Chondrocyte (in vitro differentiated cells): Measurements from ENCODE around the gene OR2T34. TPM values are rescaled to one million over a fixed set of nuclear protein-coding genes. Genes with fewer than 3 reads are reported as not detected.
"Not testable (repeated sequence)": the region's sequence is repeated elsewhere in the genome, so short reads cannot be mapped to it uniquely, and the experiment has no call there.

ENCODE experiments used
- DNase-seq: peaks from one replicate; pipeline ENCODE4 v3.0.0; 2021; ENCODE audit warnings: mixed read lengths, low spot score
- H3K27ac Mint-ChIP-seq: one replicate; pipeline ENCODE4 v1.8.0; 2021; ENCODE audit warnings: mild to moderate bottlenecking, moderate library complexity, mixed read lengths; ENCODE audit not compliant: unreplicated experiment
- H3K27me3 Mint-ChIP-seq: 2 replicates; pipeline ENCODE4 v1.8.0; 2021; ENCODE audit warnings: low read depth, mixed read lengths
- H3K36me3 Mint-ChIP-seq: 2 replicates; pipeline ENCODE4 v1.8.0; 2021; ENCODE audit warnings: low read depth, mixed read lengths
- H3K4me1 Mint-ChIP-seq: 2 replicates; pipeline ENCODE4 v1.8.0; 2021; ENCODE audit warnings: low read depth, mild to moderate bottlenecking, mixed read lengths
- H3K4me3 Mint-ChIP-seq: one replicate; pipeline ENCODE4 v1.8.0; 2021; ENCODE audit warnings: mild to moderate bottlenecking, moderate library complexity, mixed read lengths; ENCODE audit not compliant: unreplicated experiment
- H3K9me3 Mint-ChIP-seq: 2 replicates; pipeline ENCODE4 v1.8.0; 2021; ENCODE audit warnings: low read depth, mixed read lengths
- long read RNA-seq: library from polyadenylated mRNA; stranded (forward); transcript quantifications from one replicate; pipeline ENCODE4 v2.0.0, GENCODE V29; 2021
- total RNA-seq: library from RNA; stranded (reverse); gene quantifications from 3 replicates; pipeline ENCODE4 v1.2.1, GENCODE V29; 2021
- TF ChIP-seq, protein P1 (sequence below): fragments of 200-600 bp; sonication (generic); IDR thresholded peaks from 2 replicates; pipeline ENCODE4 v1.5.0; 2021; ENCODE audit warnings: antibody characterized with exemption, mild to moderate bottlenecking, moderate library complexity

OR2T34 gene
- total RNA-seq = not detected in 3 replicates
- long read RNA-seq = 0 reads

- not testable (repeated sequence) for H3K36me3 Mint-ChIP-seq, H3K4me1 Mint-ChIP-seq, H3K4me3 Mint-ChIP-seq, H3K27me3 Mint-ChIP-seq, H3K27ac Mint-ChIP-seq, DNase-seq
- H3K9me3 Mint-ChIP-seq = peaks cover 27% of the 10 kb centered on the region
These were observed at the start of gene OR2T34 for GRCh38 chr1:248574657-248575056. TSS of gene OR2T34 (minus strand) at chr1:248574757. CDS start at chr1:248574757, 0 bp downstream.

DNA sequence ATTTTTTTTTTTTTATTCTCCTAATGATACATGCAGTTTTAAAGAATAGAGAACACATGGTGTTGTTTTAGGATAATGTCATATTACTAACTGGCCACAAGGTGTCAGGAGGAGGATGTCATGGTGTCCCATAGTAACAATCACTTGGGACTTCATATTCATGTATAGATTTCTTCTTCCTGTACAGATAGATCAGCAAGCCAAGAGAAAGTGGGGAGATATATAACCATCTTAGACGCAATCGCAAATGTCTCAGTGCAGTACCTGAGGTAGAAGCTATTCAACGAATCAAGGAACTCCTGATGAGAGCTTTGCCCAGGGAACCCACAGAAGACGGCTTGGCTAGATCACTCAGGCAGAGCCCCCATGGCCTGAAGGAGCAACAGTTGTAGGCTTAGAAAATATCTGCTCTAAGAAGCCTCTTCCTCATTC is 48.0 kb upstream of the OR2T34 start:
- H3K4me3 Mint-ChIP-seq = no peak overlapping the region
- peaks cover 4% of the 10 kb centered on the region for H3K27me3 Mint-ChIP-seq

GRCh38 chr1:248621770-248622169 is 47.2 kb upstream of the OR2T34 start:
- Mint-ChIP-seq H3K36me3 (no peaks in the 10 kb centered on the region), H3K9me3 (no peaks in the 10 kb centered on the region), H3K4me3 (no peak overlapping the region), H3K27ac (no peak overlapping the region), H3K4me1 (no peaks in the 10 kb centered on the region), H3K27me3 (peaks cover 4% of the 10 kb centered on the region)
- DNase-seq = no peak
- TF ChIP-seq, protein P1, sequence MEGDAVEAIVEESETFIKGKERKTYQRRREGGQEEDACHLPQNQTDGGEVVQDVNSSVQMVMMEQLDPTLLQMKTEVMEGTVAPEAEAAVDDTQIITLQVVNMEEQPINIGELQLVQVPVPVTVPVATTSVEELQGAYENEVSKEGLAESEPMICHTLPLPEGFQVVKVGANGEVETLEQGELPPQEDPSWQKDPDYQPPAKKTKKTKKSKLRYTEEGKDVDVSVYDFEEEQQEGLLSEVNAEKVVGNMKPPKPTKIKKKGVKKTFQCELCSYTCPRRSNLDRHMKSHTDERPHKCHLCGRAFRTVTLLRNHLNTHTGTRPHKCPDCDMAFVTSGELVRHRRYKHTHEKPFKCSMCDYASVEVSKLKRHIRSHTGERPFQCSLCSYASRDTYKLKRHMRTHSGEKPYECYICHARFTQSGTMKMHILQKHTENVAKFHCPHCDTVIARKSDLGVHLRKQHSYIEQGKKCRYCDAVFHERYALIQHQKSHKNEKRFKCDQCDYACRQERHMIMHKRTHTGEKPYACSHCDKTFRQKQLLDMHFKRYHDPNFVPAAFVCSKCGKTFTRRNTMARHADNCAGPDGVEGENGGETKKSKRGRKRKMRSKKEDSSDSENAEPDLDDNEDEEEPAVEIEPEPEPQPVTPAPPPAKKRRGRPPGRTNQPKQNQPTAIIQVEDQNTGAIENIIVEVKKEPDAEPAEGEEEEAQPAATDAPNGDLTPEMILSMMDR = no peak

More for the DNA sequence above, 48.0 kb upstream of the OR2T34 start:
- no peaks in the 10 kb centered on the region for H3K4me1 Mint-ChIP-seq
- no peak overlapping the region for H3K27ac Mint-ChIP-seq
- H3K36me3 Mint-ChIP-seq = no peaks in the 10 kb centered on the region
- TF ChIP-seq, protein P1 = peak; percentile 76
- H3K9me3 Mint-ChIP-seq = no peaks in the 10 kb centered on the region
- no peak for DNase-seq

DNA sequence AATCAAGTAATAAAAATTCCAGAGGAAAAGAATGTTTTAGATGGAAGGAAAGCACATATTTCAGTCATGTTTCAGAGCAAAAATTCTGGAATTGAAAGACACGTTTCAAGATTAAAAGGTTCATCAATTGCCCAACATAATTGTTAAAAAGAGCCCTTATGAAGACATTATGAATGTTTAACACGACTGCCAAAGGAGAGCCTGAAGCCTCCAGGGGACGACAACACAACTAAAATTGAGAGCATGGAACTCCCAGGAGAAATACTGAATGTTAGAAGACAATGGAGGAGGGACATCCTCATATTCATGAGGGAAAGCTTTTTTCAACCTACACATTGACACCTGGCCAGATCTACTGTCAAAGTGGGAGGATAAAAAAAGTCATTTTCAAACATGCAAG is 44.3 kb upstream of the OR2T34 start:
- Mint-ChIP-seq H3K9me3 (peaks cover 10% of the 10 kb centered on the region), H3K36me3 (no peaks in the 10 kb centered on the region), H3K4me3 (no peak overlapping the region), H3K4me1 (no peaks in the 10 kb centered on the region), H3K27me3 (peaks cover 4% of the 10 kb centered on the region), H3K27ac (no peak overlapping the region)
- TF ChIP-seq, protein P1 = peak; percentile 76
- DNase-seq = no peak

DNA sequence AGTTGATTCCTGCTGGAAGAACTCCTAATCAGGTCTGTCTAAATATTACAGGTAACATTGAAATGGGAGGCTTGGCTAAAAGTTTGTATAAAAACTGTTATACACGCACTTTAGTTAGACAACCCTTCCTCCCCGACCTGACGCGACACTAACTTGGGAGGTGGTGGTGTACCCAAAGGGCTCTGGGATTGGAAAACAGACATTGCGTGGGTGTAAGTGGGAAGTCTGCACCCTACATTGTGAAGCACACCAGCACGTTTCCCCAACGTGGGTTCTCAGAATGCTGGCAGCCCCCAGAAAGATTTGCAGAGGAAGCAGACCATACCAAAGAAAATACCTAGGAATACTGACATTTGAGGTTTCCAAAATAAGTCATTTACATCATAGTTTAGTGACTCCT is 43.6 kb upstream of the OR2T34 start:
- DNase-seq = no peak
- H3K4me3 Mint-ChIP-seq = no peak overlapping the region
- peaks cover 4% of the 10 kb centered on the region for H3K27me3 Mint-ChIP-seq
- H3K27ac Mint-ChIP-seq = no peak overlapping the region
- H3K36me3 Mint-ChIP-seq = no peaks in the 10 kb centered on the region
- H3K4me1 Mint-ChIP-seq = no peaks in the 10 kb centered on the region
- peaks cover 10% of the 10 kb centered on the region for H3K9me3 Mint-ChIP-seq
- TF ChIP-seq, protein P1 = no peak

- Mint-ChIP-seq H3K36me3 (no peaks in the 10 kb centered on the region), H3K27ac (no peak overlapping the region), H3K27me3 (peaks cover 2% of the 10 kb centered on the region), H3K4me1 (no peaks in the 10 kb centered on the region), H3K9me3 (peaks cover 10% of the 10 kb centered on the region), H3K4me3 (no peak overlapping the region)
- TF ChIP-seq, protein P1 = no peak
- no peak for DNase-seq
These were observed 39.2 kb upstream of the OR2T34 start for GRCh38 chr1:248613742-248614141.
